Ovary (tissue), 9 donors: ENCODE data around the gene WFIKKN2. TPM values are rescaled to one million over a fixed set of nuclear protein-coding genes. Genes with fewer than 3 reads are reported as not detected.
A peak's percentile ranks its signal among the peaks of the same experiment; 100 is the strongest.

Experiments used
- DNase-seq, 5 donors: peaks; one replicate each; pipeline ENCODE4 v3.0.0-alpha.2; 2019 to 2020
- H3K27ac ChIP-seq, 2 donors: fragments of 200-600 bp; one replicate each; pipeline versions ENCODE4 v1.5.1 to v1.8.0; 2019 to 2022
- H3K27me3 ChIP-seq: fragments of 200-600 bp; one replicate; pipeline ENCODE4 v1.8.0; 2022
- H3K36me3 ChIP-seq: fragments of 200-600 bp; sonication (generic); one replicate; pipeline ENCODE4 v1.5.1; 2019
- H3K4me1 ChIP-seq: one replicate; pipeline ENCODE4 v1.8.1; 2013; ENCODE audit warnings: mild to moderate bottlenecking, moderate library complexity; ENCODE audit not compliant: insufficient read depth
- H3K4me3 ChIP-seq: fragments of 200-600 bp; sonication (generic); one replicate; pipeline ENCODE4 v1.5.1; 2017
- H3K9me3 ChIP-seq, 2 donors: fragments of 200-600 bp in 1 of 2; sonication (generic) in 1 of 2; one replicate each; pipeline versions ENCODE4 v1.5.1 to v1.8.1; 2013 to 2019; ENCODE audit warnings: mild to moderate bottlenecking in 1 of 2, moderate library complexity in 1 of 2
- CTCF ChIP-seq, 3 donors: fragments of 450-650 bp in 2 of 3; fragments of 200-600 bp in 1 of 3; IDR thresholded peaks; one replicate each; pipeline versions ENCODE4 v1.5.1 to v1.8.0; 2016 to 2022; ENCODE audit warnings: antibody characterized with exemption in 3 of 3, mild to moderate bottlenecking in 1 of 3
- EP300 ChIP-seq: sonication (generic); formaldehyde crosslinking; IDR thresholded peaks from one replicate; pipeline ENCODE4 v1.6.1; 2017; ENCODE audit warnings: antibody characterized with exemption
- POLR2A ChIP-seq: fragments of 450-650 bp; IDR thresholded peaks from one replicate; pipeline ENCODE4 v1.6.1; 2017; ENCODE audit warnings: antibody characterized with exemption, mild to moderate bottlenecking, moderate library complexity
- WGBS, 3 donors: extraction: QIAGEN DNeasy Blood & Tissue Kit in 1 of 3; methylation state at CpG; one replicate each; pipeline versions ENCODE4 v1.1.5 to v1.1.7; 2013 to 2017; 5-methylcytosine and 5-hydroxymethylcytosine counted together
- intact Hi-C, 4 donors: fragments of 100-400 bp; cut with DNase I; formaldehyde crosslinking; loops; one replicate each; pipeline versions ENCODE4 v1.11.0 to v1.15.1; 2022 to 2023
- polyA plus RNA-seq, 2 donors: library from polyadenylated mRNA; stranded (reverse); fragments of 200-250 nt in 1 of 2; fragments of 350-450 nt in 1 of 2; fragmentation: Illumina TruSeq in 1 of 2; extraction: RNeasy Lipid Tissue Mini Kit (QIAGEN cat#74804) in 1 of 2; gene quantifications; one replicate each; pipeline ENCODE4 v1.2.3, GENCODE V29; 2013 to 2014
- total RNA-seq, 7 donors: library from RNA; depleted of rRNA in 2 of 7; stranded (reverse); fragments of >200 nt in 2 of 7; fragmentation: NEBNext Ultra II Directional in 3 of 7; extraction: Animal tissue kit (Norgen Biotek cat#: 25700) in 3 of 7; gene quantifications; one replicate each; pipeline versions ENCODE4 v1.1.0 to v1.2.4, GENCODE V29; 2016 to 2023
- donor health status: DM: no; HTN: no; CAD: no; lungs with moderate emphysema.
- donor health status: DM: no; HTN: no; CAD: no.
- donor health status: Bipolar disorder and iron deficiency.
- donor health status: DM: yes; HTN: yes; CAD: no.
- donor health status: DM: no; HTN: no; CAD: no.
- donor health status: DM: yes; HTN: yes; CAD: no.

The WFIKKN2 gene
- total and polyA plus RNA-seq, 9 donors: 20.9 to 178 (median 91.3) TPM

GRCh38 chr17:50798424-50799288, 36.7 kb upstream of the WFIKKN2 start:
- Histone ChIP-seq H3K9me3 (no peaks in the 10 kb centered on the region), H3K27me3 (no peaks in the 10 kb centered on the region), H3K4me1 (peaks cover 5% of the 10 kb centered on the region), H3K36me3 (no peaks in the 10 kb centered on the region), H3K27ac (peak overlapping the region in 1 of 2 donors; percentile 2), H3K4me3 (no peak overlapping the region)
- no peak for TF ChIP-seq EP300
- no peak for TF ChIP-seq POLR2A
- intact Hi-C loops: no loop called here
- DNase-seq: no peak
- 90 to 92% (median 92%) methylated on average over 19 of the region's 19 CpGs for WGBS, 3 donors

- TF ChIP-seq EP300: no peak
- no peak for TF ChIP-seq POLR2A
- TF ChIP-seq CTCF (IDR thresholded peaks at IDR 0.05): no peak
- peaks cover 5% of the 10 kb centered on the region for H3K4me1 ChIP-seq
- no peaks in the 10 kb centered on the region for H3K27me3 ChIP-seq
- no peak overlapping the region for H3K4me3 ChIP-seq
- no peaks in the 10 kb centered on the region for H3K9me3 ChIP-seq
- DNase-seq: no peak
- intact Hi-C loops: no loop called here
- H3K36me3 ChIP-seq: no peaks in the 10 kb centered on the region
- WGBS, 3 donors: 88 to 92% (median 92%) methylated on average over 9 of the region's 9 CpGs
- no peak overlapping the region for H3K27ac ChIP-seq
Observed at GRCh38 chr17:50799582-50799981, 35.8 kb upstream of the WFIKKN2 start.

- Histone ChIP-seq H3K36me3 (no peaks in the 10 kb centered on the region), H3K4me3 (no peak overlapping the region), H3K4me1 (peaks cover 5% of the 10 kb centered on the region), H3K27ac (no peak overlapping the region), H3K9me3 (no peaks in the 10 kb centered on the region), H3K27me3 (no peaks in the 10 kb centered on the region)
- WGBS, 3 donors: 66 to 84% (median 76%) methylated on average over 12 of the region's 12 CpGs
- no peak for DNase-seq
- TF ChIP-seq EP300: no peak
- TF ChIP-seq CTCF (IDR thresholded peaks at IDR 0.05): no peak
- intact Hi-C loops: no loop called here
Observed at GRCh38 chr17:50800196-50800700, 35.1 kb upstream of the WFIKKN2 start.

GRCh38 chr17:50802609-50803571, 32.5 kb upstream of the WFIKKN2 start:
- H3K4me3 ChIP-seq: no peak overlapping the region
- no peaks in the 10 kb centered on the region for H3K36me3 ChIP-seq
- H3K9me3 ChIP-seq: no peaks in the 10 kb centered on the region
- WGBS, 3 donors: 82 to 83% (median 83%) methylated on average over 12 of the region's 12 CpGs
- no peak for TF ChIP-seq EP300
- TF ChIP-seq CTCF (IDR thresholded peaks at IDR 0.05): no peak
- no peak for TF ChIP-seq POLR2A
- intact Hi-C loops: no loop called here
- no peak overlapping the region for H3K27ac ChIP-seq
- no peak for DNase-seq
- peaks cover 3% of the 10 kb centered on the region for H3K4me1 ChIP-seq
- no peaks in the 10 kb centered on the region for H3K27me3 ChIP-seq
